Suprapubic skin (tissue), 4 donors: Measurements from ENCODE around the gene SLC25A13. TPM values are rescaled to one million over a fixed set of nuclear protein-coding genes. Genes with fewer than 3 reads are reported as not detected.
"Not testable (repeated sequence)": the region's sequence is repeated elsewhere in the genome, so short reads cannot be mapped to it uniquely, and the experiment has no call there.

Experiments
- DNase-seq, 2 donors: peaks; one replicate each; pipeline ENCODE4 v3.0.0-alpha.2; 2019; ENCODE audit warnings: low spot score in 2 of 2
- H3K27ac ChIP-seq: fragments of 200-600 bp; sonication (generic); one replicate; pipeline ENCODE4 v1.5.1; 2019
- H3K27me3 ChIP-seq: fragments of 200-600 bp; sonication (generic); one replicate; pipeline ENCODE4 v1.5.1; 2019
- H3K36me3 ChIP-seq: fragments of 200-600 bp; sonication (generic); one replicate; pipeline ENCODE4 v1.5.1; 2019
- H3K4me1 ChIP-seq: fragments of 200-600 bp; sonication (generic); one replicate; pipeline ENCODE4 v1.5.1; 2019
- H3K4me3 ChIP-seq: fragments of 200-600 bp; sonication (generic); one replicate; pipeline ENCODE4 v1.5.1; 2019; ENCODE audit warnings: mild to moderate bottlenecking
- H3K9me3 ChIP-seq: fragments of 200-600 bp; sonication (generic); one replicate; pipeline ENCODE4 v1.5.1; 2019
- EP300 ChIP-seq: sonication (generic); formaldehyde crosslinking; IDR thresholded peaks from one replicate; pipeline ENCODE4 v1.6.1; 2017; ENCODE audit warnings: antibody characterized with exemption
- POLR2A ChIP-seq, 2 donors: fragments of 450-650 bp; IDR thresholded peaks; one replicate each; pipeline ENCODE4 v1.6.1; 2017; ENCODE audit warnings: antibody characterized with exemption in 2 of 2, mild to moderate bottlenecking in 2 of 2, moderate library complexity in 2 of 2
- POLR2AphosphoS5 ChIP-seq, 3 donors: sonication (generic); formaldehyde crosslinking; IDR thresholded peaks; one replicate each; pipeline ENCODE4 v1.6.1; 2017; ENCODE audit warnings: antibody characterized with exemption in 3 of 3
- WGBS: methylation state at CpG from one replicate; pipeline ENCODE4 v1.1.5; 2018; 5-methylcytosine and 5-hydroxymethylcytosine counted together
- total RNA-seq, 4 donors: library from RNA; depleted of rRNA; stranded (reverse); fragments of >200 nt; gene quantifications; one replicate each; pipeline ENCODE4 v1.1.0, GENCODE V29; 2016
- TF ChIP-seq, protein P1 (sequence below), 2 donors: fragments of 200-600 bp in 1 of 2; fragments of 450-650 bp in 1 of 2; sonication (generic) in 1 of 2; IDR thresholded peaks; one replicate each; pipeline ENCODE4 v1.5.1; 2016 to 2019; ENCODE audit warnings: antibody characterized with exemption in 2 of 2, mild to moderate bottlenecking in 1 of 2, moderate library complexity in 1 of 2

SLC25A13 gene
- total RNA-seq, 4 donors from 2014 or later, result 35.6 to 55.8 (median 42.5) TPM

DNA sequence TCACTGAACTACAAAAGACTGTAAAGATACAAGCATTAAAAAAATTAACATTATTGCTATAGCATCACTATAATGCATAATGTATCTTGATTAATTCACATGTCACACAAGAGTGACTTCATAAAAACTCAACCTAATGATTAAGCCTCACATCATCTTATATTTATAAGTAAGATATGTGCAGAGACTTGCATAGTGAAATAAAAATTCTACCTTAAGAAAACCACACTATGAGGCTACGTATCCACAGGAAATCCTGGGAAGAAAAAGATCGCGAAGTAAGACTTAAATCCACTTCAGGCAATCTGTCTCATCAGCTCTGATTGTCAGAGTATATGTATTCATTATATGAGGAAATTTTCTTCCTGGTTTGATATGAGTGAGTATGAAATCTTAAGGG, 160.0 kb downstream of the SLC25A13 start:
- H3K36me3 ChIP-seq, result peaks cover 18% of the 10 kb centered on the region
- no peak overlapping the region for H3K4me3 ChIP-seq
- 93% methylated on average over 3 of the region's 3 CpGs for WGBS
- H3K9me3 ChIP-seq, result no peaks in the 10 kb centered on the region
- no peaks in the 10 kb centered on the region for H3K4me1 ChIP-seq
- TF ChIP-seq, protein P1, sequence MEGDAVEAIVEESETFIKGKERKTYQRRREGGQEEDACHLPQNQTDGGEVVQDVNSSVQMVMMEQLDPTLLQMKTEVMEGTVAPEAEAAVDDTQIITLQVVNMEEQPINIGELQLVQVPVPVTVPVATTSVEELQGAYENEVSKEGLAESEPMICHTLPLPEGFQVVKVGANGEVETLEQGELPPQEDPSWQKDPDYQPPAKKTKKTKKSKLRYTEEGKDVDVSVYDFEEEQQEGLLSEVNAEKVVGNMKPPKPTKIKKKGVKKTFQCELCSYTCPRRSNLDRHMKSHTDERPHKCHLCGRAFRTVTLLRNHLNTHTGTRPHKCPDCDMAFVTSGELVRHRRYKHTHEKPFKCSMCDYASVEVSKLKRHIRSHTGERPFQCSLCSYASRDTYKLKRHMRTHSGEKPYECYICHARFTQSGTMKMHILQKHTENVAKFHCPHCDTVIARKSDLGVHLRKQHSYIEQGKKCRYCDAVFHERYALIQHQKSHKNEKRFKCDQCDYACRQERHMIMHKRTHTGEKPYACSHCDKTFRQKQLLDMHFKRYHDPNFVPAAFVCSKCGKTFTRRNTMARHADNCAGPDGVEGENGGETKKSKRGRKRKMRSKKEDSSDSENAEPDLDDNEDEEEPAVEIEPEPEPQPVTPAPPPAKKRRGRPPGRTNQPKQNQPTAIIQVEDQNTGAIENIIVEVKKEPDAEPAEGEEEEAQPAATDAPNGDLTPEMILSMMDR (IDR thresholded peaks at IDR 0.05), result no peak
- TF ChIP-seq POLR2A (IDR thresholded peaks at IDR 0.05) (no peak), POLR2AphosphoS5 (IDR thresholded peaks at IDR 0.05) (no peak)
- DNase-seq, result no peak
- no peak overlapping the region for H3K27ac ChIP-seq
- no peaks in the 10 kb centered on the region for H3K27me3 ChIP-seq

DNA sequence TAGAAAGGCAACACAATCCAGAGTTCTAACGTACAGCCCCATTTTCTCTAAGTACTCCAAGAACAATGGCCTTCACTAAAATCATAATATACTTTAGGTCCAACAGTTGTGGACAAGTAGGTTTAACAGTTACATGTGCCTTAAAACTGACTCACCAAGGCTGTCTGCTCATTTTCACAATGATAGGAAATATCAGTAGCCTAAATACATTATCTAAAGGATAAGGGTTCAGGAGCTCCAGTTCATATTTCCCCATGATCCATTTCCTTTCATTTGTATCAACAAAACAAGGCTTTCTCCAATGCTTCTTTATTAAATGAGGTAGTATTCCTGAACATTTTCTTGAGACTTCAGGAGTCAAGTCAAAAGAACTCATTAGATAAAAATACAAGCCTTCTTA, 164.0 kb downstream of the SLC25A13 start:
- Histone ChIP-seq H3K4me1 (no peaks in the 10 kb centered on the region), H3K27ac (no peak overlapping the region), H3K36me3 (peaks cover 17% of the 10 kb centered on the region), H3K9me3 (no peaks in the 10 kb centered on the region), H3K27me3 (no peaks in the 10 kb centered on the region), H3K4me3 (no peak overlapping the region)
- no peak for TF ChIP-seq EP300
- TF ChIP-seq POLR2AphosphoS5 (IDR thresholded peaks at IDR 0.05), result no peak
- TF ChIP-seq, protein P1 (IDR thresholded peaks at IDR 0.05), result no peak
- TF ChIP-seq POLR2A (IDR thresholded peaks at IDR 0.05), result no peak
- no peak for DNase-seq
- WGBS, result 97% methylated on average over 1 of the region's 1 CpG

DNA sequence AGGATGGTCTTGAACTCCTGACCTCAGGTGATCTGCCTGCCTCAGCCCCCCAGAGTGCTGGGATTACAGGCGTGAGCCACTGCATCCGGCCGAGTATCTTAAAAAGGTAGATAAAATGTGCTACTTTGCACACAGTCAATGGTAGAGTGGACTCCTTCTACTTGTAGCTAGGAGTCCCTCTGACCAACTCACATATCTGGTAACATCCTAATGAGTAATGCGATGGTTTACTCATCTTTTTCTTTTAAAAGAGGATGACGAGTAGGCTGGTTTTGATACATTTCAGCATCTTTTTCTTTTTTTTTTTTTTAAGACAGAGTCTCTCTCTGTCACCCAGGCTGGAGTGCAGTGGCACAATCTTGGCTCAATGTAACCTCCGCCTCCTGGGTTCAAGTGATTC, 167.4 kb downstream of the SLC25A13 start:
- peaks cover 29% of the 10 kb centered on the region for H3K36me3 ChIP-seq
- H3K4me3 ChIP-seq, H3K4me1 ChIP-seq, H3K27ac ChIP-seq, H3K27me3 ChIP-seq, H3K9me3 ChIP-seq, DNase-seq: not testable (repeated sequence)
- 94% methylated on average over 6 of the region's 6 CpGs for WGBS

DNA sequence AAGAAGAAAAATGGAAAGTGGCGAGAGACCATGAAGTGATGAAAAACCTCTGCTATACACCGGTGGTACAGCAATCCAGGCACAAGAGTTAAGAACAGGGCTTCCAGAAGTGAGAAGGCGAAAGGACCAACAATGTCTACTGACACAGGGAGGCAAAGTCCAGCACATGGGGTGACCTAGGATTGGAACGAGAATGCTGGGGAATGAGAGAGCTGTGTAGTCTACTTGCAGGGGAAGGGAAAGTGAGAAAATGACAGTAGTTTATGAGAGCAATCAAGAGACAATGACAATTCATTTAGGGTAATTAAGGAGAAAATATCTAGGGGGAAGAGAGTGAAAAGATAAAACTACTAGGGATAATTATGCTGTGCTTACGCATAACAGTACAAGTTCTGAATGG, 169.2 kb downstream of the SLC25A13 start:
- no peak for TF ChIP-seq POLR2AphosphoS5 (IDR thresholded peaks at IDR 0.05)
- TF ChIP-seq POLR2A (IDR thresholded peaks at IDR 0.05), result no peak
- no peak for TF ChIP-seq EP300
- TF ChIP-seq, protein P1 (IDR thresholded peaks at IDR 0.05), result no peak
- Histone ChIP-seq H3K4me3 (no peak overlapping the region), H3K27ac (no peak overlapping the region), H3K9me3 (no peaks in the 10 kb centered on the region), H3K4me1 (no peaks in the 10 kb centered on the region), H3K36me3 (peaks cover 36% of the 10 kb centered on the region), H3K27me3 (no peaks in the 10 kb centered on the region)
- no peak for DNase-seq
- 97% methylated on average over 5 of the region's 5 CpGs for WGBS

DNA sequence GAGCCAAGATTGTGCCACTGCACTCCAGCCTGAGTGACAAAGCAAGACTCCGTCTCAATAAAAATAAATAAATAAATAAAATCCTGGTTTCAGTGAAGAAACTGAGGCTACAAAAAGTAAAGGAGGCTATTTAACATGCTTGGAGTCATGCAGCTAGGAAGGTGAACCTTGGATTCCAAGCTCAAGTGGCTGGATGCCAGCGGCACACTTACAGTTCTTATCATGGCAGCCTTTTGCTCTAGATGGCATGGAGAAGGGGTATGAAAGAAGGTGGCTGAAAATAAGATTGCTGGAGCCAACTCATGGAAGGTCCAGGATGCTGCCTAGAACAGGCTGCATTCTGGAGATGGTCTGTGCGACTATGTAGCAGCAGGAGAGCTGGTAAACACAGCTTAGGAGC, 170.0 kb downstream of the SLC25A13 start:
- peaks cover 34% of the 10 kb centered on the region for H3K36me3 ChIP-seq
- H3K27ac ChIP-seq, result no peak overlapping the region
- H3K9me3 ChIP-seq, result no peaks in the 10 kb centered on the region
- DNase-seq, result no peak
- H3K4me3 ChIP-seq, result no peak overlapping the region
- H3K4me1 ChIP-seq, result no peaks in the 10 kb centered on the region
- no peaks in the 10 kb centered on the region for H3K27me3 ChIP-seq
- WGBS, result 94% methylated on average over 3 of the region's 3 CpGs
- TF ChIP-seq EP300, result no peak
- TF ChIP-seq POLR2AphosphoS5 (IDR thresholded peaks at IDR 0.05), result no peak
- no peak for TF ChIP-seq POLR2A (IDR thresholded peaks at IDR 0.05)
- TF ChIP-seq, protein P1 (IDR thresholded peaks at IDR 0.05), result no peak

DNA sequence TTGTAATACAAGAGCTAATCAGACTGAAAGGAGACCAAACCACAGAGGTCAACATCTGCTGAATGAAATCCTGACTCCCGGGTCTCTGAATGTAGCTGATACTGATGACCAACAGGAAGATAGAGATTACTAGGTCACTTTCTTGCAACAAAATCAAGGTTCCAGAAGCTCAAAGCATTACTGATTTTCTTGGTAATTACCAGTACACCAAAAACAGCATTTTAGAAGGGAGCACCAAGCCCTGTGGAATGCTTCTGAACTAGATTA, 177.7 kb downstream of the SLC25A13 start:
- no peaks in the 10 kb centered on the region for H3K9me3 ChIP-seq
- H3K36me3 ChIP-seq, result peaks cover 34% of the 10 kb centered on the region
- H3K4me1 ChIP-seq, result no peaks in the 10 kb centered on the region
- H3K27me3 ChIP-seq, result no peaks in the 10 kb centered on the region
- DNase-seq, result no peak
- WGBS, result 86% methylated on average over 1 of the region's 1 CpG
- H3K4me3 ChIP-seq, result no peak overlapping the region
- H3K27ac ChIP-seq, result no peak overlapping the region
- TF ChIP-seq EP300, result no peak
- no peak for TF ChIP-seq POLR2AphosphoS5 (IDR thresholded peaks at IDR 0.05)
- TF ChIP-seq, protein P1 (IDR thresholded peaks at IDR 0.05), result no peak
- TF ChIP-seq POLR2A (IDR thresholded peaks at IDR 0.05), result no peak
